SU-DHL-6 (cell line): ENCODE results near the gene KDM2B.

Experiments used
- EZH2phosphoT487 ChIP-seq: fragments of 200-600 bp; sonication (generic), shearing (Covaris generic); conservative IDR thresholded peaks from 2 replicates; pipeline ENCODE4 v1.6.1; 2018; ENCODE audit warnings: mild to moderate bottlenecking, antibody characterized with exemption, low read length, moderate library complexity, mixed read lengths
- TF ChIP-seq, protein P1 (sequence below): fragments of 200-600 bp; sonication (generic); IDR thresholded peaks from one replicate; pipeline ENCODE4 v1.5.1; 2017; ENCODE audit warnings: antibody characterized with exemption, mild to moderate bottlenecking, low read length, moderate library complexity; ENCODE audit not compliant: insufficient read depth, poor library complexity, severe bottlenecking

DNA sequence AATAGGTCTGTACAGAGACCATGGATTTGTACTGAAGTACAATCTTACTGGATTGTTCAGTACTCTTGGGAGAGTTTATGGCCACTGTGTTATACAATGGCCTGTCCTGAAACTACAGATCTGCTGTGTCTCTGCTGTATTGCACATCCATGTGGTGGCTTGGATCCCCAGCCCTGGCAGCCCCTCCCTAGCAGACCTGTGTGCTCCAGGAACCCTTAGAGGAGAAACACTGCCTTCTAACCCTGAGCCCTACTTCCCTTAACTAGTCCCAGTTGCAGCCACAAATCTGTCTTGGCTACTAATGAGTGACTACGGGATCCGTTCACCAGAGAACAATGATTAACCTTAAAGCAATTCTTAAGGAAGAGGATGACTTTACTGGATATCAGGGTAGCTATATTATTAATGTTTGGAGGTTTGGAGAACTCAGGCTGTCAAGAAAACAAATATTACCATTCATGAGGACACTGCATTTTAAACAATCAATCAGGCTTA, 153.2 kb downstream of the KDM2B start:
- TF ChIP-seq, protein P1, sequence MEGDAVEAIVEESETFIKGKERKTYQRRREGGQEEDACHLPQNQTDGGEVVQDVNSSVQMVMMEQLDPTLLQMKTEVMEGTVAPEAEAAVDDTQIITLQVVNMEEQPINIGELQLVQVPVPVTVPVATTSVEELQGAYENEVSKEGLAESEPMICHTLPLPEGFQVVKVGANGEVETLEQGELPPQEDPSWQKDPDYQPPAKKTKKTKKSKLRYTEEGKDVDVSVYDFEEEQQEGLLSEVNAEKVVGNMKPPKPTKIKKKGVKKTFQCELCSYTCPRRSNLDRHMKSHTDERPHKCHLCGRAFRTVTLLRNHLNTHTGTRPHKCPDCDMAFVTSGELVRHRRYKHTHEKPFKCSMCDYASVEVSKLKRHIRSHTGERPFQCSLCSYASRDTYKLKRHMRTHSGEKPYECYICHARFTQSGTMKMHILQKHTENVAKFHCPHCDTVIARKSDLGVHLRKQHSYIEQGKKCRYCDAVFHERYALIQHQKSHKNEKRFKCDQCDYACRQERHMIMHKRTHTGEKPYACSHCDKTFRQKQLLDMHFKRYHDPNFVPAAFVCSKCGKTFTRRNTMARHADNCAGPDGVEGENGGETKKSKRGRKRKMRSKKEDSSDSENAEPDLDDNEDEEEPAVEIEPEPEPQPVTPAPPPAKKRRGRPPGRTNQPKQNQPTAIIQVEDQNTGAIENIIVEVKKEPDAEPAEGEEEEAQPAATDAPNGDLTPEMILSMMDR, result no peak
- TF ChIP-seq EZH2phosphoT487, result no peak
